GM12891 (cell line): ENCODE measurements around the gene GABRG2. TPM values are rescaled to one million over a fixed set of nuclear protein-coding genes. Genes with fewer than 3 reads are reported as not detected.
A peak's percentile ranks its signal among the peaks of the same experiment; 100 is the strongest.
"Not testable (repeated sequence)": the region's sequence is repeated elsewhere in the genome, so short reads cannot be mapped to it uniquely, and the experiment has no call there.

ENCODE experiments used
- DNase-seq: peaks from one replicate; pipeline ENCODE4 v3.0.0; 2011; ENCODE audit warnings: low spot score; ENCODE audit not compliant: insufficient read length
- FAIRE-seq: peaks from 2 replicates; lab custom pipeline; 2011; peaks lifted over from hg19 to GRCh38; lab: Jason Lieb, UNC
- PAX5 ChIP-seq: IDR thresholded peaks from 2 replicates; pipeline ENCODE4 v1.6.1; 2011; ENCODE audit warnings: low read length, moderate library complexity, mild to moderate bottlenecking; ENCODE audit not compliant: insufficient read depth, severe bottlenecking
- POLR2A ChIP-seq: IDR thresholded peaks from 2 replicates; pipeline ENCODE4 v1.6.1; 2011; ENCODE audit warnings: low read depth, low read length, control low read depth
- POLR2AphosphoS5 ChIP-seq: IDR thresholded peaks from 2 replicates; pipeline ENCODE4 v1.6.1; 2011; ENCODE audit warnings: low read depth, low read length, control low read depth
- POU2F2 ChIP-seq: IDR thresholded peaks from 2 replicates; pipeline ENCODE4 v1.6.1; 2011; ENCODE audit warnings: low read depth, mild to moderate bottlenecking, control low read depth, low read length, moderate library complexity
- SPI1 ChIP-seq: IDR thresholded peaks from 2 replicates; pipeline ENCODE4 v1.6.1; 2011; ENCODE audit warnings: low read depth, low read length, control low read depth
- TAF1 ChIP-seq: IDR thresholded peaks from 2 replicates; pipeline ENCODE4 v1.6.1; 2011; ENCODE audit warnings: low read depth, low read length, control low read depth
- polyA plus RNA-seq: library from polyadenylated mRNA; unstranded; fragments of >200 nt; gene quantifications from one replicate; pipeline ENCODE4 v1.2.1, GENCODE V29; 2012; ENCODE audit warnings: low read depth, missing spikeins, inconsistent platforms; ENCODE audit not compliant: missing spikeins

Gene GABRG2
- 0.10 TPM for polyA plus RNA-seq

DNA sequence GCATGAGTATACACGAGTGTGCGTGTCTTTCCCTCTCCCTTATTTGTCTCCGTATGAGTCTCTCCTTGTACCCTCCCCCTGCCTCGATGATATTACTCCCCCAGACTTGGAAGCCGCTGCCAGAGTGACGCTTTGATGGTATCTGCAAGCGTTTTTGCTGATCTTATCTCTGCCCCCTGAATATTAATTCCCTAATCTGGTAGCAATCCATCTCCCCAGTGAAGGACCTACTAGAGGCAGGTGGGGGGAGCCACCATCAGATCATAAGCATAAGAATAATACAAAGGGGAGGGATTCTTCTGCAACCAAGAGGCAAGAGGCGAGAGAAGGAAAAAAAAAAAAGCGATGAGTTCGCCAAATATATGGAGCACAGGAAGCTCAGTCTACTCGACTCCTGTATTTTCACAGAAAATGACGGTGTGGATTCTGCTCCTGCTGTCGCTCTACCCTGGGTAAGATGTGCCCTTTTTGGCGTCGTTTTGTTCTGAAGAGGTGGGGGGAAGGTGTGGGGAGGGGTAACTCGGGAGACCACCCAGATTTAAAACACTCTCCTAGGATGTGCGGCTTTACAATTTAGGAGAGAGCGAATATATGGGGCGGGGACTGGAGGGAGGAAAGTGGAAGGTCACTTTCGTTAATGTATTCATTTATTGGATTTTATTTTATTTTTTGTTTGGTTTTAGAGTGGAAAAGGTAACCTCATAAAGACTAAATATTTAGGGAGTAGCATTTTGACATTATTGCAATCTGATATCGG is at the start of gene GABRG2:
Gene GABRG2 (plus strand): TSS at position 119 of the 757 bp plus-strand sequence. CDS start 227 bp downstream, at position 346.
- no peak for FAIRE-seq
- no peak for TF ChIP-seq POLR2AphosphoS5
- TF ChIP-seq PAX5 = no peak
- DNase-seq = no peak

DNA sequence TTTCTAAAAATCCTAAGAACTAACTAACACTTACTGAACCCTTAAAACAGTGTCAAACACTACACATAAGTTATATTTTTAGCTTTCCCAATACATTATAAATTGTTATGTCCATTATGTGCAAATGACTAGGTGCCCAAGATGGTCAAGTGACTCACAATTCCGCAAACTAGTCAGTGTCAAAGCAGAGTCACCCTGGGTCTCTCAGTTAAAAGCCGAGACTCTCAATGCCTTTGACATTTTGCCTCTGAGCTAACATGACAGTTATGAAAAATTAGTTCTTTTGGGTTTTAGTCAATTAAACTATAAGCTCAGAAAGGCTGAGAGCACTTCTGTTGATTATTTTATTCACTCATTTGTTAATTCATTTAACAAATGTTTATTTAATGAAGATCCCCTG is 42.3 kb upstream of the GABRG2 start:
- DNase-seq = no peak
- no peak for FAIRE-seq
- TF ChIP-seq POLR2A (no peak), POLR2AphosphoS5 (no peak), SPI1 (no peak), PAX5 (no peak), TAF1 (no peak)

DNA sequence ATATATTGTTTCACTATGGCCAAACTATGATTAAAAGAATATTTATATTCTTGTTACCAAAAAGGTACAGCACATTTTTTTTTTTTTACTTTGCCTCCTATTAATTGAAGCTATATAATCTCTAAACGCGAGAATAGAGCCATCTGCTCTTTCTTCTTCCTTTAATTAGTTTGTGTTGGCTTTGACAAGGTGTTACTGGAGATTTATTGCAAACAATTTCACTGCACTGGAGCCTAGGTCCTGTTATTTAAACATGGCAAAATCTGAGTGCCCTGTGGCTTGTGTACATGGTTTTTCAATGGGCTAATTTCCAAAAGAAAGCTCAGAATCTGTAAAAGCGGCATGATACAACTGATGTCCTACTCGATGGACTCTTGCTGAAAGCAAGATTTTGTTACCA is 40.8 kb upstream of the GABRG2 start:
- TF ChIP-seq SPI1 = no peak
- TF ChIP-seq POLR2A = no peak
- TF ChIP-seq POLR2AphosphoS5 = no peak
- no peak for TF ChIP-seq POU2F2
- TF ChIP-seq TAF1 = no peak
- no peak for TF ChIP-seq PAX5
- no peak for FAIRE-seq
- no peak for DNase-seq

DNA sequence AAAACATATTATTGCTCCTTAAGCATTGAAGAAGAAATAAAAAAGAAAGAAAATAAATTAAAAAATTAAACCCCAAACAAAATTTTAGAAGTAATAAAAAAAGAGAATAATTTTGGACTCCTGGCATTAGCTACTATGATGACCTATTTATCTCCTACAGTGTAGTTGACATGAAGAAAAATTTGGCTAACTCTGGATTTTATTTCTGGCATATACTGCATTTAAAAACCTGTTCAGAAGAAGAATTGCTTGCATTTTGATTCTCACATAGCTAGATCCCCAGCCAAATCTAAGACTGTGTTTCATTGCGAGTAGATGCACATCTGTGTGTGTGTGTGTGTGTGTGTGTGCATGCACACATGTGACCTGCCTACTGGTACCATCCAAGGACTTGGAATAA is 30.1 kb upstream of the GABRG2 start:
- FAIRE-seq = no peak
- no peak for TF ChIP-seq TAF1
- TF ChIP-seq POU2F2 = no peak
- no peak for TF ChIP-seq PAX5
- no peak for TF ChIP-seq SPI1
- TF ChIP-seq POLR2AphosphoS5 = no peak
- no peak for TF ChIP-seq POLR2A
- no peak for DNase-seq

DNA sequence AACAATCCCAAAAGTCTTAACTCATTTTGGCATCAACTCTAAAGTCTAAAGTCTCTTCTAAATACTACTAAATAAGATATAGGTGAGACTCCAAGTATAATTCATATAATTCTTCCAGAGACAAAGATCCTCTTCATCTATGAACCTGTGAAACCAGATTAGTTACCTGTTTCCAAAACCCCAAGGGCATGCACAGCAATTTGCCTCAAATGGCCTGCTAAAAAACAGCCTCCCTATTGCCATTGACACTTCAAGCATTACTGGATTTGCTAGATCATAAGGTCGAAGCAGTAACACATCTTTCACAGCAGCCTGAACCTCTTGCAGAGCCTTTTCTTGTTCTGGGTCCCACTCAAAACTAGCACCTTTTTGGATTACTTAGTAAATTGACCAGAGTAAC is 20.3 kb upstream of the GABRG2 start:
- no peak for FAIRE-seq
- TF ChIP-seq SPI1 = no peak
- no peak for DNase-seq

DNA sequence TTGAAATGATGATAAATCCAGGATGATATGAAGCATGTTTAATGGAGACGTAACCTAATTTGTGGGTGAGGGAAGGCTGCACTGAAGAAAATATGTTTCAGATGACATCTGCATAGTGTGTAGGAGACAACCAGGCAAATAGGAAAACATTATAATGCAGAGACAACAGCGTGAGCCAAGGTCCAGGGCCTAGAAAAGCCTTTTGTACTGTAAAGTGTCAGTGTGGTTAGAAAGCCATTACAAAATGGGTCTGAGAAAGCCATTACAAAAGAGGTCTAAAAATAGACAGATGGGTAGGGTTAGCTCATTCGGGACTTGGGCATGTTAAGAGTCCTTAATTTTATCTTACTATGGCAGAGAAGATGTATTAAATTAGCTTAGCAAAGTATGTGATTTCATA is 14.9 kb upstream of the GABRG2 start:
- DNase-seq (no peak), FAIRE-seq (no peak)
- no peak for TF ChIP-seq POLR2AphosphoS5
- TF ChIP-seq POU2F2 = no peak
- no peak for TF ChIP-seq POLR2A
- no peak for TF ChIP-seq SPI1

DNA sequence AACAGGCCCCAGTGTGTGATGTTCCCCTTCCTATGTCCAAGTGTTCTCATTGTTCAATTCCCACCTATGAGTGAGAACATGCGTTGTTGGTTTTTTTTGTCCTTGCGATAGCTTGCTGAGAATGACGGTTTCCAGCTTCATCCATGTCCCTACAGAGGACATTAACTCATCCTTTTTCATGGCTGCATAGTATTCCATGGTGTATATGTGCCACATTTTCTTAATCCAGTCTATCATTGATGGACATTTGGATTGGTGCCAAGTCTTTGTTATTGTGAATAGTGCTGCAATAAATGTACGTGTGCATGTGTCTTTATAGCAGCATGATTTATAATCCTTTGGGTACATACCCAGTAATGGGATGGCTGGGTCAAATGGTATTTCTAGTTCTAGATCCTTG is 12.5 kb upstream of the GABRG2 start:
- not testable (repeated sequence) for FAIRE-seq, DNase-seq

DNA sequence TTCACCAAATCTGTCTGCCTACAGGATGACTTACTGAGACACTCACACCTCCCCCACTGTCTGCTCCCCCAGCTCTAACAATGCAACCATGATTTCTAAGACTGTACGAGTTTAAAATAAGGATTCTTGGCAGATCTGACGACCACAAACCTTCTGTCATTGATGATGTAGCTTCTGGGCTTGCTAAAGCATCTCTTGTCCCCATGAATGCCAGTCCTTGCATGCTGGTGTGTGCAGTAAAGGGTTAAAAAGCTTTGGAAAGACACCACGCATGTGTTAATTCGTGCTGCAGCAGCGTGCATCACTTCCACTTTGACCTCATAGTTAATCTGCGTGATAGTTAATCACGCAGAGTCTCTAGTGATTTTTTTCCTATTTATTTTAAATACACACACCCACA is 411 bp upstream of the GABRG2 start:
- TF ChIP-seq POLR2AphosphoS5 = no peak
- no peak for TF ChIP-seq TAF1
- no peak for TF ChIP-seq SPI1
- no peak for TF ChIP-seq POU2F2
- TF ChIP-seq PAX5 = no peak
- TF ChIP-seq POLR2A = no peak
- DNase-seq (no peak), FAIRE-seq (no peak)

DNA sequence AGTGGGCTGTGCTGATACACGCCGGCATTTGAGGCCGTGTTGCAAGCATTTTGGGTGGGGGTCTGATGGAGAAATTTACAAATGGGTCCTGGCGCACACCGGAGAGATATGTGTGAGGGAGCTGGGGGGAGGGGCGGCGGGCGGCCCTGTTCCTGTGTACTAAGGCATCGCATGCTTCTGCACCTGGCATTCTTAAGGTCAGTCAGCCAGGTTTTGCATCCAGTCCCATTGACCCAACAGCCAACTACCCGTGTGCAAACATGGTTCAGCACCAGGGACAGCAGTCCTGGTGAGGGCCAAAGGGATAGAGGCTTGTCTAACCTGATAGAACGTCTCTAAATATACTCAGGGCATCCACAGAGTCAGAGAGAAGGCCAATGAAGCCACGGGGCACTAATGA is 839 bp downstream of the GABRG2 start:
- FAIRE-seq = no peak
- TF ChIP-seq PAX5 (no peak), POLR2AphosphoS5 (no peak), TAF1 (no peak), POLR2A (no peak), SPI1 (no peak), POU2F2 (no peak)
- peak; percentile 1 for DNase-seq

DNA sequence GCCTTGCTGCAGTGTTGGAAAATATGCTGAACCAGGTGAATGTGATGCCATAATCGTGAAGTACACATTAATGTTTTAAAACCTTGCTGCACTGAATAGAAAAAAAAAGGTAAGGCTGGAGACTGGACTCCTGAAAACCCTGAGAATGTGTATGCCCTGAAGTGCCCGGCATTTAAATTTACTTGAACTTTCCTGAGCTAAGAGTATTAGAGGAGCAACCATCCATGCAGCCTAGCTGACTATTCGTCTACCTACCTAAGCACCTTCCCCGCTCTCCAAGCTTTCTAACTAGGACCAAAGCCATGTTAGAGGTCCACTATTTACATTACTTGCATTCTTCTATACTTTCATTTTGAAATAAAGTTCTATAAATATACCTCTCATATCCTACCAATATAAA is 1.4 kb downstream of the GABRG2 start:
- TF ChIP-seq POLR2AphosphoS5 (no peak), POU2F2 (no peak), TAF1 (no peak), SPI1 (no peak), PAX5 (no peak), POLR2A (no peak)
- FAIRE-seq (no peak), DNase-seq (no peak)

DNA sequence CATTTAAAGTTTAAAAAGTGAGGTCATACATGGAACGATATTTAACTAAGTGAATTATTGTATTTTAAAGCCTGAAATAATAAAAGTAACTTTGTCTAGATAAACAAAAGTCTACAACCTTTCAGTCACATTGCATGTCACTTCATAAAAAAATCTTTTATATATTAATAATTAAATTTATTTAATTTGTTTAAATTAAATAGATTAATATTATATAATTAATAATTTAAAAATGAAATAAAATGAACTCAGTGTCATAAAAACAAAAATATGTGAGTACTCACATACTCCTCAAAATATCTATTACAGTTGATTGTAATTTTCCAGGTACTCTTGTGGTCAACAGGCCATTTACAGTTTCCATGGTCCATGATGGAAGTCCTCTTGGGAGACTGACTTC is 11.2 kb downstream of the GABRG2 start:
- TF ChIP-seq PAX5 (no peak), SPI1 (no peak), TAF1 (no peak), POLR2A (no peak), POU2F2 (no peak), POLR2AphosphoS5 (no peak)
- DNase-seq = no peak
- FAIRE-seq = no peak
